ENCODE results near the gene ARMC9. TPM values are rescaled to one million over a fixed set of nuclear protein-coding genes. Genes with fewer than 3 reads are reported as not detected.
A peak's percentile ranks its signal among the peaks of the same experiment; 100 is the strongest.

ARMC9 gene
- total RNA-seq, 1 experiment from 2014 or later, result 42.7 TPM

- POLR2A ChIA-PET, result interaction anchor here (1.0 kb wide), 1 partner anchor 37 kb away, joined by 3 read pairs; no protein-coding TSS in a partner anchor
- BruUV-seq (replicated peaks), result no TSS peak
- Histone ChIP-seq H3K4me1 (ENCODE audit: control insufficient read depth, insufficient read depth, low read length) (peaks cover 67% of the 10 kb centered on the region), H3K9me3 (ENCODE audit: control insufficient read depth, insufficient read depth, low read depth, low read length) (no peaks in the 10 kb centered on the region), H3K27ac (ENCODE audit: low read length) (peak overlapping the region; percentile 97), H3K36me3 (ENCODE audit: control insufficient read depth, insufficient read depth, low read length) (no peaks in the 10 kb centered on the region), H3K4me3 (ENCODE audit: low read depth in 2 of 2, low read length in 2 of 2) (no peak overlapping the region), H3K27me3 (ENCODE audit: control insufficient read depth, insufficient read depth, low read length) (no peaks in the 10 kb centered on the region)
- ATAC-seq, result no peak
- TF ChIP-seq POLR2AphosphoS5 (IDR thresholded peaks at IDR 0.05; ENCODE audit: low read depth, low read length) (no peak), CTCF (IDR thresholded peaks at IDR 0.05) (no peak), TCF7L2 (IDR thresholded peaks at IDR 0.05; ENCODE audit: low read depth, low read length) (no peak), SIN3A (IDR thresholded peaks at IDR 0.05; ENCODE audit: borderline replicate concordance, insufficient read depth, low read depth, low read length) (no peak), REST (IDR thresholded peaks at IDR 0.05; ENCODE audit: insufficient read depth in 1 of 2, low read depth in 2 of 2, low read length in 1 of 2) (no peak)
- CTCF ChIA-PET, result no interaction called here
- DNase-seq (ENCODE audit: low read depth, low spot score), result no peak
- in situ Hi-C loops (cut with HindIII; ENCODE audit: low pct_unique_long_range_greater_than_20kb, low sequenced_read_pairs) (no loop called here), intact Hi-C loops (cut with micrococcal nuclease; ENCODE audit: unreplicated experiment) (loop anchor here (5.0 kb wide), 1 partner anchor 33 kb away; the partner anchor contains the start of gene B3GNT7)
Measured at GRCh38 chr2:231364061-231364460, 165.6 kb downstream of the ARMC9 start.

GRCh38 chr2:231364961-231365810 lies 166.8 kb downstream of the ARMC9 start:
- H3K27ac ChIP-seq (ENCODE audit: low read length), result peak overlapping the region; percentile 97
- no peaks in the 10 kb centered on the region for H3K36me3 ChIP-seq (ENCODE audit: control insufficient read depth, insufficient read depth, low read length)
- no peaks in the 10 kb centered on the region for H3K27me3 ChIP-seq (ENCODE audit: control insufficient read depth, insufficient read depth, low read length)
- DNase-seq (ENCODE audit: low read depth, low spot score) (peak; percentile 82), ATAC-seq (peak; percentile 89)
- no TSS peak for BruUV-seq (replicated peaks)
- in situ Hi-C loops (cut with HindIII; ENCODE audit: low pct_unique_long_range_greater_than_20kb, low sequenced_read_pairs), result no loop called here
- peaks cover 65% of the 10 kb centered on the region for H3K4me1 ChIP-seq (ENCODE audit: control insufficient read depth, insufficient read depth, low read length)
- peak; percentile 62 for TF ChIP-seq TCF7L2 (IDR thresholded peaks at IDR 0.05; ENCODE audit: low read depth, low read length)
- no peak for TF ChIP-seq REST (IDR thresholded peaks at IDR 0.05; ENCODE audit: insufficient read depth in 1 of 2, low read depth in 2 of 2, low read length in 1 of 2)
- TF ChIP-seq SIN3A (IDR thresholded peaks at IDR 0.05; ENCODE audit: borderline replicate concordance, insufficient read depth, low read depth, low read length), result no peak
- TF ChIP-seq CTCF (IDR thresholded peaks at IDR 0.05), result no peak
- TF ChIP-seq POLR2AphosphoS5 (IDR thresholded peaks at IDR 0.05; ENCODE audit: low read depth, low read length), result peak; percentile 87
- POLR2A ChIA-PET, result interaction anchor here (0.6 to 1.0 kb wide), 6 partner anchors 13 to 263 kb away, joined by 3 to 5 read pairs (median 3); partner anchors contain the start of gene NCL
- intact Hi-C loops (cut with micrococcal nuclease; ENCODE audit: unreplicated experiment), result loop anchor here (5.0 kb wide), 1 partner anchor 32 kb away; the partner anchor contains the start of gene B3GNT7
- H3K4me3 ChIP-seq (ENCODE audit: low read depth in 2 of 2, low read length in 2 of 2), result peak overlapping the region in 1 of 2 experiments; percentile 27; a peak in 2 of 4 replicates
- no peaks in the 10 kb centered on the region for H3K9me3 ChIP-seq (ENCODE audit: control insufficient read depth, insufficient read depth, low read depth, low read length)
- CTCF ChIA-PET, result interaction anchor here (0.5 to 0.9 kb wide), 3 partner anchors 35 to 165 kb away, joined by 3 to 4 read pairs (median 3); no protein-coding TSS in a partner anchor
